Measurements from ENCODE around the gene MYG1. TPM values are rescaled to one million over a fixed set of nuclear protein-coding genes. Genes with fewer than 3 reads are reported as not detected.

Gene MYG1
- total RNA-seq, 1 experiment from 2014 or later, result 79.8 TPM

- POLR2A ChIA-PET, result interaction anchor here (0.6 to 5.8 kb wide), 18 partner anchors 11 to 246 kb away, joined by 3 to 64 read pairs (median 4); partner anchors contain the start of genes MAP3K12, PFDN5, PRR13 and SP1
Observed at GRCh38 chr12:53324779-53325510, 25.4 kb downstream of the MYG1 start.

GRCh38 chr12:53325511-53326061 lies 26.1 kb downstream of the MYG1 start:
- CTCF ChIA-PET, result interaction anchor here (0.6 to 6.0 kb wide), 18 partner anchors 9 to 160 kb away, joined by 3 to 63 read pairs (median 4); partner anchors contain the start of genes AMHR2 and SP7
- Mint-ChIP-seq H3K4me3 (ENCODE audit: unreplicated experiment) (peak overlapping the region; percentile 79), H3K4me1 (ENCODE audit: insufficient read depth, unreplicated experiment) (peaks cover 15% of the 10 kb centered on the region), H3K27ac (ENCODE audit: low read depth, unreplicated experiment) (no peak overlapping the region), H3K27me3 (ENCODE audit: insufficient read depth, unreplicated experiment) (no peaks in the 10 kb centered on the region), H3K9me3 (ENCODE audit: unreplicated experiment) (no peaks in the 10 kb centered on the region), H3K36me3 (ENCODE audit: insufficient read depth, unreplicated experiment) (peaks cover 11% of the 10 kb centered on the region)
- no TSS peak for BruUV-seq (replicated peaks)
- intact Hi-C loops (cut with micrococcal nuclease), result loop anchor here (2.0 to 10.0 kb wide), 2 partner anchors 55 to 349 kb away; partner anchors contain the start of genes ATP5MC2 and SP1
- POLR2A ChIA-PET, result interaction anchor here (0.6 to 5.8 kb wide), 17 partner anchors 16 to 247 kb away, joined by 3 to 64 read pairs (median 4); partner anchors contain the start of genes MAP3K12, PFDN5, SP1 and SPRYD3
- DNase-seq (ENCODE audit: unreplicated experiment), result no peak
- TF ChIP-seq CTCF (IDR thresholded peaks at IDR 0.05; ENCODE audit: unreplicated experiment), result no peak

More at GRCh38 chr12:53324779-53325510, 25.4 kb downstream of the MYG1 start:
- Mint-ChIP-seq H3K27ac (ENCODE audit: low read depth, unreplicated experiment) (peak overlapping the region; percentile 93), H3K4me1 (ENCODE audit: insufficient read depth, unreplicated experiment) (peaks cover 21% of the 10 kb centered on the region), H3K4me3 (ENCODE audit: unreplicated experiment) (peak overlapping the region; percentile 79), H3K9me3 (ENCODE audit: unreplicated experiment) (no peaks in the 10 kb centered on the region), H3K27me3 (ENCODE audit: insufficient read depth, unreplicated experiment) (no peaks in the 10 kb centered on the region), H3K36me3 (ENCODE audit: insufficient read depth, unreplicated experiment) (peaks cover 14% of the 10 kb centered on the region)
- intact Hi-C loops (cut with micrococcal nuclease), result loop anchor here (1.0 to 10.0 kb wide), 6 partner anchors 20 to 350 kb away; partner anchors contain the start of genes ATP5MC2, PCBP2 and SP1
- CTCF ChIA-PET, result interaction anchor here (0.6 to 6.0 kb wide), 19 partner anchors 10 to 161 kb away, joined by 3 to 92 read pairs (median 4); partner anchors contain the start of genes AMHR2 and SP7
- BruUV-seq (replicated peaks), result TSS peak; percentile 42
- DNase-seq (ENCODE audit: unreplicated experiment), result peak; percentile 92
- TF ChIP-seq CTCF (IDR thresholded peaks at IDR 0.05; ENCODE audit: unreplicated experiment), result peak; percentile 71

GRCh38 chr12:53326460-53327185 lies 27.1 kb downstream of the MYG1 start:
- Mint-ChIP-seq H3K9me3 (ENCODE audit: unreplicated experiment) (no peaks in the 10 kb centered on the region), H3K27ac (ENCODE audit: low read depth, unreplicated experiment) (no peak overlapping the region), H3K36me3 (ENCODE audit: insufficient read depth, unreplicated experiment) (peaks cover under 1% of the 10 kb centered on the region), H3K27me3 (ENCODE audit: insufficient read depth, unreplicated experiment) (peaks cover 2% of the 10 kb centered on the region), H3K4me3 (ENCODE audit: unreplicated experiment) (peak overlapping the region; percentile 46), H3K4me1 (ENCODE audit: insufficient read depth, unreplicated experiment) (peaks cover 9% of the 10 kb centered on the region)
- POLR2A ChIA-PET, result interaction anchor here (0.7 to 1.2 kb wide), 3 partner anchors 21 to 189 kb away, joined by 3 to 4 read pairs (median 3); partner anchors contain the start of gene SP1
- intact Hi-C loops (cut with micrococcal nuclease), result loop anchor here (10.0 kb wide), 1 partner anchor 348 kb away; the partner anchor contains the start of gene ATP5MC2
- no TSS peak for BruUV-seq (replicated peaks)
- DNase-seq (ENCODE audit: unreplicated experiment), result no peak
- TF ChIP-seq CTCF (IDR thresholded peaks at IDR 0.05; ENCODE audit: unreplicated experiment), result no peak
- CTCF ChIA-PET, result interaction anchor here (0.8 to 6.0 kb wide), 7 partner anchors 18 to 197 kb away, joined by 3 to 63 read pairs (median 5); no protein-coding TSS in a partner anchor

Measured in MCF 10A (cell line).